Trophoblast cell (in vitro differentiated cells and primary cell): ENCODE data around the gene TLDC2.
"Not testable (repeated sequence)": the region's sequence is repeated elsewhere in the genome, so short reads cannot be mapped to it uniquely, and the experiment has no call there.

Experiments used
- DNase-seq, 2 donors: peaks; one replicate each; pipeline ENCODE4 v3.0.0-alpha.2; 2016
- H2AFZ ChIP-seq: 2 replicates; pipeline ENCODE4 v1.6.1; 2013; ENCODE audit warnings: low read length, moderate library complexity, mild to moderate bottlenecking; ENCODE audit not compliant: insufficient read depth, poor library complexity
- H2AK5ac ChIP-seq: 2 replicates; pipeline ENCODE4 v1.6.1; 2013; ENCODE audit warnings: mild to moderate bottlenecking, low read length
- H2BK120ac ChIP-seq: 2 replicates; pipeline ENCODE4 v1.6.1; 2013; ENCODE audit warnings: low read length, mild to moderate bottlenecking, moderate library complexity; ENCODE audit not compliant: insufficient read depth, poor library complexity
- H2BK12ac ChIP-seq: 2 replicates; pipeline ENCODE4 v1.6.1; 2013; ENCODE audit warnings: mild to moderate bottlenecking, low read length, moderate library complexity
- H2BK5ac ChIP-seq: 2 replicates; pipeline ENCODE4 v1.6.1; 2013; ENCODE audit warnings: low read length, low read depth, moderate library complexity, mild to moderate bottlenecking; ENCODE audit not compliant: poor library complexity
- H3K14ac ChIP-seq: 2 replicates; pipeline ENCODE4 v1.6.1; 2013; ENCODE audit warnings: mild to moderate bottlenecking, low read length
- H3K18ac ChIP-seq: 2 replicates; pipeline ENCODE4 v1.6.1; 2013; ENCODE audit warnings: mild to moderate bottlenecking, low read length
- H3K23ac ChIP-seq: 2 replicates; pipeline ENCODE4 v1.6.1; 2013; ENCODE audit warnings: low read length
- H3K27ac ChIP-seq: 2 replicates; pipeline ENCODE4 v1.5.1; 2013; ENCODE audit warnings: low read depth, mild to moderate bottlenecking, inconsistent platforms, low read length, moderate library complexity
- H3K27me3 ChIP-seq: 2 replicates; pipeline ENCODE4 v1.6.1; 2013; ENCODE audit warnings: inconsistent platforms, mild to moderate bottlenecking, low read length, moderate library complexity; ENCODE audit not compliant: insufficient read depth
- H3K36me3 ChIP-seq, 2 experiments: 1 replicate in 1 of 2; 2 replicates in 1 of 2; pipeline ENCODE4 v1.6.1; 2013; ENCODE audit warnings: low read length in 2 of 2, mild to moderate bottlenecking in 2 of 2, moderate library complexity in 1 of 2; ENCODE audit not compliant: insufficient read depth in 2 of 2, control insufficient read depth in 1 of 2
- H3K4ac ChIP-seq: 2 replicates; pipeline ENCODE4 v1.6.1; 2013; ENCODE audit warnings: low read depth, mild to moderate bottlenecking, low read length, moderate library complexity
- H3K4me1 ChIP-seq, 2 experiments: 1 replicate in 1 of 2; 2 replicates in 1 of 2; pipeline ENCODE4 v1.6.1; 2013; ENCODE audit warnings: low read length in 2 of 2, mild to moderate bottlenecking in 2 of 2, moderate library complexity in 1 of 2; ENCODE audit not compliant: insufficient read depth in 2 of 2, control insufficient read depth in 1 of 2
- H3K4me2 ChIP-seq: 2 replicates; pipeline ENCODE4 v1.6.1; 2013; ENCODE audit warnings: inconsistent platforms, mild to moderate bottlenecking, low read length, moderate library complexity
- H3K4me3 ChIP-seq: 2 replicates; pipeline ENCODE4 v1.5.1; 2013; ENCODE audit warnings: mild to moderate bottlenecking, low read depth, low read length, inconsistent platforms
- H3K79me1 ChIP-seq: one replicate; pipeline ENCODE4 v1.6.1; 2013; ENCODE audit warnings: low read length
- H3K79me2 ChIP-seq: 2 replicates; pipeline ENCODE4 v1.6.1; 2013; ENCODE audit warnings: low read length, mild to moderate bottlenecking; ENCODE audit not compliant: control insufficient read depth, insufficient read depth, poor library complexity
- H3K9ac ChIP-seq: 2 replicates; pipeline ENCODE4 v1.6.1; 2013; ENCODE audit warnings: mild to moderate bottlenecking, low read length
- H3K9me3 ChIP-seq: 2 replicates; pipeline ENCODE4 v1.6.1; 2013; ENCODE audit warnings: low read depth, mild to moderate bottlenecking, control low read depth, inconsistent platforms, low read length; ENCODE audit not compliant: insufficient read depth
- H4K12ac ChIP-seq: 2 replicates; pipeline ENCODE4 v1.6.1; 2013; ENCODE audit warnings: low read depth, mild to moderate bottlenecking, low read length, moderate library complexity
- H4K8ac ChIP-seq: 2 replicates; pipeline ENCODE4 v1.6.1; 2013; ENCODE audit warnings: low read depth, mild to moderate bottlenecking, low read length, moderate library complexity
- H4K91ac ChIP-seq: one replicate; pipeline ENCODE4 v1.6.1; 2013; ENCODE audit warnings: low read depth, mild to moderate bottlenecking, low read length, moderate library complexity
- WGBS: extraction: QIAGEN DNeasy Blood & Tissue Kit; methylation state at CpG from one replicate; pipeline ENCODE4 v1.1.7; 2013; ENCODE audit warnings: missing lambda C conversion rate; ENCODE audit not compliant: insufficient read length, insufficient coverage; ENCODE audit errors: extremely low coverage; 5-methylcytosine and 5-hydroxymethylcytosine counted together

The TLDC2 gene

GRCh38 chr20:36936761-36937401 lies 60.9 kb downstream of the TLDC2 start:
- not testable (repeated sequence) for H2AK5ac ChIP-seq, H3K27me3 ChIP-seq, H2BK12ac ChIP-seq, H2AFZ ChIP-seq, H3K18ac ChIP-seq, H2BK120ac ChIP-seq, H3K23ac ChIP-seq, H2BK5ac ChIP-seq, H3K36me3 ChIP-seq, H3K4ac ChIP-seq, H4K8ac ChIP-seq, H4K91ac ChIP-seq, H3K27ac ChIP-seq, H3K14ac ChIP-seq, DNase-seq, H3K79me1 ChIP-seq, H3K9ac ChIP-seq, H4K12ac ChIP-seq, H3K79me2 ChIP-seq, H3K4me1 ChIP-seq, H3K4me2 ChIP-seq, H3K9me3 ChIP-seq, H3K4me3 ChIP-seq
- no CpG with 5 or more reads among the region's 9 CpGs for whole genome bisulfite sequencing

GRCh38 chr20:36937402-36937770 lies 61.4 kb downstream of the TLDC2 start:
- no peak overlapping the region for H4K12ac ChIP-seq
- no peaks in the 10 kb centered on the region for H3K79me1 ChIP-seq
- no peak overlapping the region for H3K18ac ChIP-seq
- H3K4me2 ChIP-seq = no peak overlapping the region
- no peak overlapping the region for H2BK120ac ChIP-seq
- no peaks in the 10 kb centered on the region for H3K4me1 ChIP-seq
- no peak overlapping the region for H2AK5ac ChIP-seq
- H4K8ac ChIP-seq = no peak overlapping the region
- no peak for DNase-seq
- no peak overlapping the region for H3K23ac ChIP-seq
- no peaks in the 10 kb centered on the region for H3K27me3 ChIP-seq
- no peak overlapping the region for H3K4me3 ChIP-seq
- H2AFZ ChIP-seq = no peak overlapping the region
- no peak overlapping the region for H2BK5ac ChIP-seq
- no peak overlapping the region for H3K9ac ChIP-seq
- no peak overlapping the region for H4K91ac ChIP-seq
- H3K9me3 ChIP-seq = no peaks in the 10 kb centered on the region
- H2BK12ac ChIP-seq = no peak overlapping the region
- no peaks in the 10 kb centered on the region for H3K79me2 ChIP-seq
- no peak overlapping the region for H3K14ac ChIP-seq
- H3K4ac ChIP-seq = no peak overlapping the region
- H3K36me3 ChIP-seq = no peaks in the 10 kb centered on the region
- H3K27ac ChIP-seq = no peak overlapping the region

- Histone ChIP-seq H2BK120ac (no peak overlapping the region), H3K4me2 (no peak overlapping the region), H3K9ac (no peak overlapping the region), H4K12ac (no peak overlapping the region), H3K18ac (no peak overlapping the region), H2AK5ac (no peak overlapping the region), H4K91ac (no peak overlapping the region), H3K4ac (no peak overlapping the region), H4K8ac (no peak overlapping the region), H3K27ac (no peak overlapping the region), H2AFZ (no peak overlapping the region), H3K36me3 (no peaks in the 10 kb centered on the region), H3K4me3 (no peak overlapping the region), H2BK12ac (no peak overlapping the region), H3K23ac (no peak overlapping the region), H2BK5ac (no peak overlapping the region), H3K9me3 (no peaks in the 10 kb centered on the region), H3K79me2 (no peaks in the 10 kb centered on the region), H3K14ac (no peak overlapping the region), H3K79me1 (no peaks in the 10 kb centered on the region), H3K4me1 (no peaks in the 10 kb centered on the region), H3K27me3 (no peaks in the 10 kb centered on the region)
- DNase-seq = no peak
- WGBS = no CpG with 5 or more reads among the region's 1 CpG
Observed at GRCh38 chr20:36941401-36941835, 65.5 kb downstream of the TLDC2 start.
